DMS153 (cell line): ENCODE results near the gene HECTD4.
A peak's percentile ranks its signal among the peaks of the same experiment; 100 is the strongest.
"Not testable (repeated sequence)": the region's sequence is repeated elsewhere in the genome, so short reads cannot be mapped to it uniquely, and the experiment has no call there.

Source experiments
- DNase-seq: peaks from one replicate; lab custom pipeline; 2025; lab: John Stamatoyannopoulos, UW

The HECTD4 gene

GRCh38 chr12:112354399-112354798 is 27.8 kb downstream of the HECTD4 start:
- no peak for DNase-seq

GRCh38 chr12:112353393-112353792 is 28.8 kb downstream of the HECTD4 start:
- DNase-seq = no peak

- no peak for DNase-seq
These were observed 29.3 kb downstream of the HECTD4 start for GRCh38 chr12:112352921-112353320.

GRCh38 chr12:112350593-112351592 is 31.3 kb downstream of the HECTD4 start:
- no peak for DNase-seq

- DNase-seq = no peak
These were observed 32.8 kb downstream of the HECTD4 start for GRCh38 chr12:112349431-112349830.

GRCh38 chr12:112348926-112349325 is 33.3 kb downstream of the HECTD4 start:
- DNase-seq = not testable (repeated sequence)

- no peak for DNase-seq
These were observed 34.6 kb downstream of the HECTD4 start for GRCh38 chr12:112347581-112347982.

GRCh38 chr12:112346194-112346593 is 36.0 kb downstream of the HECTD4 start:
- DNase-seq = no peak

GRCh38 chr12:112344220-112344619 is 38.0 kb downstream of the HECTD4 start:
- DNase-seq = no peak

- no peak for DNase-seq
These were observed 39.6 kb downstream of the HECTD4 start for GRCh38 chr12:112342587-112342986.

- peak; percentile 37 for DNase-seq
These were observed 41.0 kb downstream of the HECTD4 start for GRCh38 chr12:112341046-112341825.

GRCh38 chr12:112340230-112340629 is 42.0 kb downstream of the HECTD4 start:
- DNase-seq = no peak

- DNase-seq = not testable (repeated sequence)
These were observed 47.2 kb downstream of the HECTD4 start for GRCh38 chr12:112334999-112335398.

GRCh38 chr12:112333019-112333418 is 49.2 kb downstream of the HECTD4 start:
- DNase-seq = no peak

- DNase-seq = no peak
These were observed 50.3 kb downstream of the HECTD4 start for GRCh38 chr12:112331886-112332285.

- DNase-seq = no peak
These were observed 51.5 kb downstream of the HECTD4 start for GRCh38 chr12:112330706-112331105.

GRCh38 chr12:112328456-112329124 is 53.6 kb downstream of the HECTD4 start:
- no peak for DNase-seq

- DNase-seq = no peak
These were observed 54.9 kb downstream of the HECTD4 start for GRCh38 chr12:112327209-112327938.

GRCh38 chr12:112325622-112326207 is 56.5 kb downstream of the HECTD4 start:
- DNase-seq = no peak

GRCh38 chr12:112325157-112325556 is 57.1 kb downstream of the HECTD4 start:
- DNase-seq = no peak

GRCh38 chr12:112322882-112323547 is 59.2 kb downstream of the HECTD4 start:
- DNase-seq = no peak
